HepG2 (cell line): ENCODE results near the gene AFF1. TPM values are rescaled to one million over a fixed set of nuclear protein-coding genes. Genes with fewer than 3 reads are reported as not detected.

ENCODE experiments used
- ATAC-seq: fragments of 200-7000 bp; cut with Tn5 transposase; 3 replicates; pipeline ENCODE4 v1.9.1; 2020; ENCODE audit warnings: mild to moderate bottlenecking, moderate library complexity
- BruUV-seq: library from RNA; stranded (reverse); fragments of 400-500 nt; replicated peaks from 2 replicates; lab custom pipeline; 2021; lab: Mats Ljungman, UMichigan
- CTCF ChIA-PET: fragments of 300-600 bp; formaldehyde crosslinking; extraction: SDS; loops from one replicate; lab custom pipeline; 2021; ENCODE audit warnings: low total read pairs, inconsistent platforms, low intra/inter-chr PET ratio; lab: Yijun Ruan, JAX
- POLR2A ChIA-PET: fragments of 350-600 bp; sonication (Branson Sonifier 250); formaldehyde crosslinking; loops from one replicate; lab custom pipeline; 2020; ENCODE audit warnings: antibody characterized with exemption, inconsistent platforms; lab: Yijun Ruan, JAX
- DNase-seq: peaks from one replicate; pipeline ENCODE4 v3.0.0-alpha.2; 2015; ENCODE audit warnings: low spot score
- FAIRE-seq: peaks from 3 replicates; lab custom pipeline; 2011; peaks lifted over from hg19 to GRCh38; lab: Jason Lieb, UNC
- H2AFZ ChIP-seq: one replicate; pipeline ENCODE4 v1.6.1; 2011; ENCODE audit warnings: low read length, inconsistent platforms
- H3K27ac ChIP-seq: fragments of 300-600 bp; 3 replicates; pipeline ENCODE4 v1.8.0; 2011; ENCODE audit warnings: mixed run types, mild to moderate bottlenecking, mixed read lengths, low read length, inconsistent platforms; ENCODE audit not compliant: insufficient read depth; ENCODE audit errors: extremely low read length
- H3K27me3 ChIP-seq, 2 experiments: fragments of 200-600 bp in 1 of 2; 2 replicates in 1 of 2; 3 replicates in 1 of 2; pipeline versions ENCODE4 v1.6.0 to v1.8.0; 2011; ENCODE audit warnings: low read length in 2 of 2, mild to moderate bottlenecking in 2 of 2, moderate library complexity in 2 of 2, inconsistent platforms in 1 of 2; ENCODE audit not compliant: insufficient read depth in 2 of 2, control insufficient read depth in 1 of 2
- H3K36me3 ChIP-seq, 2 experiments: fragments of 200-600 bp in 1 of 2; replicated peaks in 1 of 2; 2 replicates in 1 of 2; 3 replicates in 1 of 2; pipeline versions ENCODE4 v1.5.1 to v1.8.0; 2011; ENCODE audit warnings: low read length in 2 of 2, inconsistent platforms in 1 of 2; ENCODE audit not compliant: insufficient read depth in 2 of 2, control insufficient read depth in 1 of 2
- H3K4me1 ChIP-seq: 2 replicates; pipeline ENCODE4 v1.5.1; 2012; ENCODE audit warnings: low read length, inconsistent platforms; ENCODE audit not compliant: insufficient read depth
- H3K4me2 ChIP-seq: 2 replicates; pipeline ENCODE4 v1.6.0; 2011; ENCODE audit warnings: low read depth, low read length, inconsistent platforms
- H3K4me3 ChIP-seq, 3 experiments: fragments of 200-600 bp in 1 of 3; sonication (generic), shearing (Covaris generic) in 1 of 3; replicated peaks in 1 of 3; 2 replicates each; pipeline ENCODE4 v1.5.1; 2011 to 2016; ENCODE audit warnings: low read length in 3 of 3, inconsistent platforms in 2 of 3, low read depth in 2 of 3, mild to moderate bottlenecking in 2 of 3, control low read depth in 1 of 3, mixed read lengths in 1 of 3; ENCODE audit not compliant: insufficient read depth in 1 of 3
- H3K79me2 ChIP-seq: one replicate; pipeline ENCODE4 v1.6.1; 2011; ENCODE audit warnings: low read length, inconsistent platforms; ENCODE audit not compliant: insufficient read depth
- H3K9ac ChIP-seq: 2 replicates; pipeline ENCODE4 v1.6.0; 2011; ENCODE audit warnings: mild to moderate bottlenecking, low read depth, low read length, inconsistent platforms; ENCODE audit not compliant: insufficient read depth
- H3K9me3 ChIP-seq: 2 replicates; pipeline ENCODE4 v1.5.1; 2012; ENCODE audit warnings: mild to moderate bottlenecking, low read length
- H4K20me1 ChIP-seq: 2 replicates; pipeline ENCODE4 v1.6.0; 2011; ENCODE audit warnings: inconsistent platforms, mild to moderate bottlenecking, low read length, moderate library complexity; ENCODE audit not compliant: insufficient read depth
- ATF7-NPFF ChIP-seq: sonication (generic); formaldehyde crosslinking; IDR thresholded peaks from 2 replicates; pipeline ENCODE4 v1.8.1; 2023; ENCODE audit warnings: mild to moderate bottlenecking, low read depth, missing genetic modification reagents, moderate library complexity
- CREB1 ChIP-seq, 2 experiments: fragments of 450-650 bp in 1 of 2; IDR thresholded peaks; 2 replicates each; pipeline ENCODE4 v1.6.1; 2016 to 2017; ENCODE audit warnings: control low read depth in 1 of 2, mild to moderate bottlenecking in 1 of 2, missing compliant biosample characterization in 1 of 2, missing genetic modification characterization in 1 of 2
- ELF1 ChIP-seq: sonication (generic); formaldehyde crosslinking; IDR thresholded peaks from 2 replicates; pipeline ENCODE4 v1.4.0; 2020; ENCODE audit warnings: missing genetic modification reagents
- FOSL2 ChIP-seq: sonication (generic); formaldehyde crosslinking; IDR thresholded peaks from 2 replicates; pipeline ENCODE4 v1.4.0; 2020; ENCODE audit warnings: missing genetic modification reagents
- MATR3 ChIP-seq: sonication (generic); formaldehyde crosslinking; IDR thresholded peaks from 2 replicates; pipeline ENCODE4 v1.4.0; 2020; ENCODE audit warnings: missing genetic modification reagents
- SAFB2 ChIP-seq: sonication (generic); formaldehyde crosslinking; IDR thresholded peaks from 2 replicates; pipeline ENCODE4 v1.5.1; 2020; ENCODE audit warnings: missing genetic modification reagents, low read depth, mild to moderate bottlenecking, borderline replicate concordance
- SIX4 ChIP-seq: sonication (generic); formaldehyde crosslinking; IDR thresholded peaks from 2 replicates; pipeline ENCODE4 v1.4.0; 2020; ENCODE audit warnings: missing genetic modification reagents
- TFE3 ChIP-seq: IDR thresholded peaks from 2 replicates; pipeline ENCODE4 v1.6.1; 2016
- ZBTB39 ChIP-seq: sonication (generic); formaldehyde crosslinking; IDR thresholded peaks from 2 replicates; pipeline ENCODE4 v1.5.0; 2020; ENCODE audit warnings: missing genetic modification reagents
- ZFP36 ChIP-seq: fragments of 150-350 bp; IDR thresholded peaks from 2 replicates; pipeline ENCODE4 v1.6.1; 2018; ENCODE audit warnings: borderline replicate concordance, low read length, low read depth; ENCODE audit not compliant: partially characterized antibody
- ZMYM2 ChIP-seq: sonication (generic); formaldehyde crosslinking; IDR thresholded peaks from 2 replicates; pipeline ENCODE4 v1.8.0; 2022; ENCODE audit warnings: mild to moderate bottlenecking, missing genetic modification reagents
- ZNF121 ChIP-seq: sonication (generic); formaldehyde crosslinking; IDR thresholded peaks from 2 replicates; pipeline ENCODE4 v1.5.0; 2020; ENCODE audit warnings: mild to moderate bottlenecking, missing genetic modification reagents
- ZNF292 ChIP-seq: sonication (generic); formaldehyde crosslinking; IDR thresholded peaks from 2 replicates; pipeline ENCODE4 v1.8.1; 2022; ENCODE audit warnings: mild to moderate bottlenecking, low read depth, missing genetic modification reagents, borderline replicate concordance
- ZNF383 ChIP-seq: sonication (generic); formaldehyde crosslinking; IDR thresholded peaks from 2 replicates; pipeline ENCODE4 v1.4.0; 2020; ENCODE audit warnings: missing genetic modification reagents, mild to moderate bottlenecking, borderline replicate concordance
- ZNF629 ChIP-seq: sonication (generic); formaldehyde crosslinking; conservative IDR thresholded peaks from 2 replicates; pipeline ENCODE4 v1.5.0; 2020; ENCODE audit warnings: missing genetic modification reagents
- ZNF788 ChIP-seq: sonication (generic); formaldehyde crosslinking; IDR thresholded peaks from 2 replicates; pipeline ENCODE4 v1.5.0; 2020; ENCODE audit warnings: mild to moderate bottlenecking, missing genetic modification reagents, borderline replicate concordance
- WGBS: methylation state at CpG from one replicate; pipeline ENCODE4 v1.1.6; 2017; ENCODE audit warnings: low lambda C conversion rate; 5-methylcytosine and 5-hydroxymethylcytosine counted together
- in situ Hi-C: cut with HindIII; loops from 2 replicates; pipeline ENCODE4 v1.10.0; 2017; ENCODE audit warnings: low pct_unique_long_range_greater_than_20kb; ENCODE audit not compliant: extremely low pct_ligation_motif_present
- intact Hi-C: fragments of 100-400 bp; cut with micrococcal nuclease; formaldehyde crosslinking; loops from one replicate; pipeline ENCODE4 v1.10.0; 2022; ENCODE audit not compliant: unreplicated experiment
- polyA plus RNA-seq, 8 experiments: library from polyadenylated mRNA; depleted of rRNA in 3 of 8; stranded (reverse) in 7 of 8; unstranded in 1 of 8; fragments of >200 nt; fragmentation: Illumina TruSeq in 4 of 8; extraction: Trizol in 4 of 8; gene quantifications; 2 replicates each; pipeline versions ENCODE4 v1.2.1 to v1.2.3, GENCODE V29; 2011 to 2016; ENCODE audit warnings: low read depth in 4 of 8, missing spikeins in 1 of 8, mixed read lengths in 1 of 8; ENCODE audit not compliant: insufficient read depth in 1 of 8
- total RNA-seq, 5 experiments: library from RNA; depleted of rRNA; stranded (reverse); fragments of >200 nt; fragmentation: Illumina TruSeq; extraction: Trizol; gene quantifications; 2 replicates each; pipeline ENCODE4 v1.2.3, GENCODE V29; 2016; ENCODE audit warnings: low read depth in 1 of 5
- TF ChIP-seq, protein P1 (sequence below): sonication (generic); formaldehyde crosslinking; IDR thresholded peaks from 2 replicates; pipeline ENCODE4 v1.5.1; 2020; ENCODE audit warnings: mild to moderate bottlenecking, missing genetic modification reagents, moderate library complexity

AFF1 gene
- total and polyA plus RNA-seq, 2 of the 13 experiments (the other 11 are each of a cell fraction or from before 2014, with no cell fraction given): 15.5 to 15.9 TPM

DNA sequence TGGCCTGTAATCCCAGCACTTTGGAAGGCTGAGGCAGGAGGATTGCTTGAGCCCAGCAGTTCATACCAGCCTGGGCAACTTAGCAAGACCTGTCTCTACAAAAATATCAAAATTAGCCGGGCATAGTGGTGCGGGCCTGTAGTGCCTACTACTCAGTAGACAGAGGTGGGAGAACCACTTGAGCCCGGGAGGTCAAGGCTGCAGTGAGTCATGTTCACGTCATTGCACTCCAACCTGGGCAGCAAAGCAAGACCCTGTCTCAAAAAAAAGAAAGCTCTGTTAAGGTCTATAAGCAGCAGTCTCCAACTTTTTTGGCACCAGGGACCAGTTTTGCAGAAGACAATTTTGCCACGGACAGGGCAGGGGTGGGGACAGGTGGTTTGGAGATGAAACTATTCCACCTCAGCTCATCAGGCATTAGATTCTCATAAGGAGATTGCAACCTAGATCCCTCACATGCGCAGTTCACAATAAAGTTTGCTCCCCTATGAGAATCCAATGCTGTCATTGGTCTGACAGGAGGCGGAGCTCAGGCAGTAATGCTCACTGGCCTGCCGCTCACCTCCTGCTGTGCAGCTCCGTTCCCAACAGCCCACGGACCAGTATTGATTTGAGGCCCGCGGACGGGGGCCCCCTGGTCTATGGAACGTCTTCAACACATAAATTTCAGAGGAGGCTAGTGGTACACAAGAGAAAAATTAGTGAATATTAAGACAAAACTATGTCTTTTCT lies 217.7 kb downstream of the AFF1 start (continued):
- TF ChIP-seq ZFP36 (no peak), ZNF121 (CRISPR knock-in tag) (peak; percentile 54; the same call in 1 of the 2 replicates), ZBTB39 (CRISPR knock-in tag) (no peak), ZNF629 (CRISPR knock-in tag) (no peak), FOSL2 (CRISPR knock-in tag) (0 out of 2 replicates have a peak, but pooled peaks have one; percentile 26), MATR3 (CRISPR knock-in tag) (no peak), ZNF788 (no peak), ZNF292 (CRISPR knock-in tag) (no peak)

GRCh38 chr4:87153078-87153870 lies 218.5 kb downstream of the AFF1 start:
- no peaks in the 10 kb centered on the region for H3K79me2 ChIP-seq
- POLR2A ChIA-PET: no interaction called here
- FAIRE-seq (no peak), ATAC-seq (no peak), DNase-seq (no peak)
- WGBS: 89% methylated on average over 4 of the region's 4 CpGs
- intact Hi-C loops: no loop called here
- H3K27ac ChIP-seq: no peak overlapping the region
- H3K27me3 ChIP-seq: no peaks in the 10 kb centered on the region
- H2AFZ ChIP-seq: no peak overlapping the region
- H3K4me3 ChIP-seq: no peak overlapping the region
- in situ Hi-C loops: loop anchor here (5.0 kb wide), 1 partner anchor 79 kb away; no protein-coding TSS in a partner anchor
- H3K4me2 ChIP-seq: no peak overlapping the region
- no TSS peak for BruUV-seq
- no peaks in the 10 kb centered on the region for H4K20me1 ChIP-seq
- no peaks in the 10 kb centered on the region for H3K36me3 ChIP-seq
- H3K9ac ChIP-seq: no peak overlapping the region
- H3K4me1 ChIP-seq: no peaks in the 10 kb centered on the region
- CTCF ChIA-PET: no interaction called here
- H3K9me3 ChIP-seq: no peaks in the 10 kb centered on the region
- no peak for TF ChIP-seq SIX4 (CRISPR knock-in tag)
- TF ChIP-seq SAFB2 (CRISPR knock-in tag): no peak
- no peak for TF ChIP-seq TFE3 (CRISPR knock-in tag)
- no peak for TF ChIP-seq ATF7-NPFF (CRISPR knock-in tag)
- TF ChIP-seq, protein P1, sequence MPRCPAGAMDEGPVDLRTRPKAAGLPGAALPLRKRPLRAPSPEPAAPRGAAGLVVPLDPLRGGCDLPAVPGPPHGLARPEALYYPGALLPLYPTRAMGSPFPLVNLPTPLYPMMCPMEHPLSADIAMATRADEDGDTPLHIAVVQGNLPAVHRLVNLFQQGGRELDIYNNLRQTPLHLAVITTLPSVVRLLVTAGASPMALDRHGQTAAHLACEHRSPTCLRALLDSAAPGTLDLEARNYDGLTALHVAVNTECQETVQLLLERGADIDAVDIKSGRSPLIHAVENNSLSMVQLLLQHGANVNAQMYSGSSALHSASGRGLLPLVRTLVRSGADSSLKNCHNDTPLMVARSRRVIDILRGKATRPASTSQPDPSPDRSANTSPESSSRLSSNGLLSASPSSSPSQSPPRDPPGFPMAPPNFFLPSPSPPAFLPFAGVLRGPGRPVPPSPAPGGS (CRISPR knock-in tag): no peak
- no peak for TF ChIP-seq ZMYM2 (CRISPR knock-in tag)
- no peak for TF ChIP-seq ZNF383 (CRISPR knock-in tag)
- no peak for TF ChIP-seq ELF1
- TF ChIP-seq CREB1 (IDR thresholded peaks at IDR 0.05): no peak
- no peak for TF ChIP-seq CREB1 (CRISPR knock-in tag; IDR thresholded peaks at IDR 0.05)
